ENCODE measurements around the gene FOLH1.
"Not testable (repeated sequence)": the region's sequence is repeated elsewhere in the genome, so short reads cannot be mapped to it uniquely, and the experiment has no call there.

The FOLH1 gene

GRCh38 chr11:49175378-49175777 lies 33.0 kb downstream of the FOLH1 start:
- DNase-seq, result not testable (repeated sequence)

- DNase-seq, result not testable (repeated sequence)
Observed at GRCh38 chr11:49174691-49175366, 33.6 kb downstream of the FOLH1 start.

- not testable (repeated sequence) for DNase-seq
Observed at GRCh38 chr11:49171613-49172012, 36.8 kb downstream of the FOLH1 start.

- not testable (repeated sequence) for DNase-seq
Observed at GRCh38 chr11:49169579-49169978, 38.8 kb downstream of the FOLH1 start.

- not testable (repeated sequence) for DNase-seq
Observed at GRCh38 chr11:49168992-49169391, 39.4 kb downstream of the FOLH1 start.

GRCh38 chr11:49151211-49151610 lies 57.2 kb downstream of the FOLH1 start:
- no peak for DNase-seq

GRCh38 chr11:49102356-49102755 lies 106.0 kb downstream of the FOLH1 start:
- DNase-seq, result not testable (repeated sequence)

All from islet precursor cell (in vitro differentiated cells).